HUES48 (cell line): ENCODE data around the gene MPDU1.

Source experiments
- H3K27ac ChIP-seq: one replicate; pipeline ENCODE4 v1.7.0; 2013; ENCODE audit warnings: low read depth, low read length, inconsistent platforms
- H3K27me3 ChIP-seq: 2 replicates; pipeline ENCODE4 v1.6.1; 2013; ENCODE audit warnings: mild to moderate bottlenecking, low read length; ENCODE audit not compliant: control insufficient read depth, insufficient read depth
- H3K36me3 ChIP-seq: 2 replicates; pipeline ENCODE4 v1.6.1; 2013; ENCODE audit warnings: low read length; ENCODE audit not compliant: control insufficient read depth, insufficient read depth
- H3K4me1 ChIP-seq: 2 replicates; pipeline ENCODE4 v1.6.1; 2013; ENCODE audit warnings: mild to moderate bottlenecking, low read length; ENCODE audit not compliant: control insufficient read depth, insufficient read depth
- H3K4me3 ChIP-seq: 2 replicates; pipeline ENCODE4 v1.5.1; 2013; ENCODE audit warnings: mild to moderate bottlenecking, low read depth, low read length
- H3K9ac ChIP-seq: 2 replicates; pipeline ENCODE4 v1.6.1; 2013; ENCODE audit warnings: mild to moderate bottlenecking, low read depth, low read length, moderate library complexity
- H3K9me3 ChIP-seq: 2 replicates; pipeline ENCODE4 v1.6.1; 2013; ENCODE audit warnings: low read length; ENCODE audit not compliant: control insufficient read depth, insufficient read depth

MPDU1 gene

GRCh38 chr17:7575959-7576358, 7.7 kb upstream of the MPDU1 start:
- no peaks in the 10 kb centered on the region for H3K9me3 ChIP-seq
- peak overlapping the region; percentile 98 for H3K27ac ChIP-seq
- no peak overlapping the region for H3K9ac ChIP-seq
- H3K36me3 ChIP-seq, result peaks cover 60% of the 10 kb centered on the region
- H3K4me1 ChIP-seq, result peaks cover 8% of the 10 kb centered on the region
- H3K4me3 ChIP-seq, result no peak overlapping the region
- no peaks in the 10 kb centered on the region for H3K27me3 ChIP-seq

- Histone ChIP-seq H3K27ac (peak overlapping the region; percentile 98), H3K9ac (no peak overlapping the region), H3K36me3 (peaks cover 55% of the 10 kb centered on the region), H3K27me3 (no peaks in the 10 kb centered on the region), H3K4me1 (peaks cover 8% of the 10 kb centered on the region), H3K4me3 (no peak overlapping the region), H3K9me3 (no peaks in the 10 kb centered on the region)
Observed at GRCh38 chr17:7576432-7576937, 7.2 kb upstream of the MPDU1 start.

DNA sequence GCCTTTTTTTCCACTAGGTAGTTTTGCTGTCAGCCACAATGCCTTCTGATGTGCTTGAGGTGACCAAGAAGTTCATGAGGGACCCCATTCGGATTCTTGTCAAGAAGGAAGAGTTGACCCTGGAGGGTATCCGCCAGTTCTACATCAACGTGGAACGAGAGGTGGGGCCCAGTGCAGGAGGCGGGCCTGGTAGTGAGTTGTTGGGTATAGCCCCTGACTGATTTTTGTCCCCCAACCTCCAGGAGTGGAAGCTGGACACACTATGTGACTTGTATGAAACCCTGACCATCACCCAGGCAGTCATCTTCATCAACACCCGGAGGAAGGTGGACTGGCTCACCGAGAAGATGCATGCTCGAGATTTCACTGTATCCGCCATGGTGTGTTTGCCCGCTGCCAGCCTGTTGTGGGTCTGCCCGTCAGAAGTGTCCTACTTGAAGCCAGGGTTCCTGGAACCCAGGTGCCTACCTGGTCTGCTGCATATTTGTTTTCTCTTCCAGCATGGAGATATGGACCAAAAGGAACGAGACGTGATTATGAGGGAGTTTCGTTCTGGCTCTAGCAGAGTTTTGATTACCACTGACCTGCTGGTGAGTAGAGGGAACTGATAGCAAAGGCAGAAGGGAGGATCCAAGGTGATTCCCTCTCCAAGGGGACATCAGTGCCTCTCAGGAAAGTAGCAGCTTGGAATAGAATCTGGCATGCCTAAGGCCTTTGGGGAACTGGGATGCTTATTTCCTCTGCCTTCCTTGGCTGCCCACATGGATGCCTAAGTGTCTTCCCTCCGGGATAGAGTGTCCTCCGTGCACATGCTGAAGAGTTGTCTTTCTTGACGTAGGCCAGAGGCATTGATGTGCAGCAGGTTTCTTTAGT, 6.1 kb upstream of the MPDU1 start:
- H3K9ac ChIP-seq, result no peak overlapping the region
- H3K27ac ChIP-seq, result no peak overlapping the region
- no peak overlapping the region for H3K4me3 ChIP-seq
- H3K36me3 ChIP-seq, result peaks cover 54% of the 10 kb centered on the region
- peaks cover 10% of the 10 kb centered on the region for H3K4me1 ChIP-seq
- H3K27me3 ChIP-seq, result no peaks in the 10 kb centered on the region
- H3K9me3 ChIP-seq, result no peaks in the 10 kb centered on the region

- Histone ChIP-seq H3K27ac (peak within 1 kb of the TSS; percentile 74), H3K4me1 (peaks cover 20% of the 10 kb centered on the region), H3K27me3 (no peaks in the 10 kb centered on the region), H3K9ac (no peak within 1 kb of the TSS), H3K36me3 (peaks cover 49% of the 10 kb centered on the region), H3K9me3 (no peaks in the 10 kb centered on the region), H3K4me3 (no peak within 1 kb of the TSS)
Observed at GRCh38 chr17:7579001-7579833, 4.4 kb upstream of the MPDU1 start, which contains the start of gene CD68. TSS of gene CD68 (plus strand) at chr17:7579638. CDS start at chr17:7579678, 40 bp downstream.

- H3K27ac ChIP-seq, result peak overlapping the region; percentile 74
- no peaks in the 10 kb centered on the region for H3K9me3 ChIP-seq
- H3K4me3 ChIP-seq, result no peak overlapping the region
- H3K9ac ChIP-seq, result no peak overlapping the region
- H3K4me1 ChIP-seq, result peaks cover 16% of the 10 kb centered on the region; the same call in 1 of the 2 replicates
- no peaks in the 10 kb centered on the region for H3K27me3 ChIP-seq
- peaks cover 41% of the 10 kb centered on the region for H3K36me3 ChIP-seq
Observed at GRCh38 chr17:7579834-7580603, 3.6 kb upstream of the MPDU1 start.

- H3K4me1 ChIP-seq, result peaks cover 15% of the 10 kb centered on the region; the same call in 1 of the 2 replicates
- peaks cover 37% of the 10 kb centered on the region for H3K36me3 ChIP-seq
- no peak overlapping the region for H3K4me3 ChIP-seq
- no peaks in the 10 kb centered on the region for H3K9me3 ChIP-seq
- H3K27ac ChIP-seq, result peak overlapping the region; percentile 50
- H3K27me3 ChIP-seq, result no peaks in the 10 kb centered on the region
- no peak overlapping the region for H3K9ac ChIP-seq
Observed at GRCh38 chr17:7580604-7581575, 2.8 kb upstream of the MPDU1 start.

DNA sequence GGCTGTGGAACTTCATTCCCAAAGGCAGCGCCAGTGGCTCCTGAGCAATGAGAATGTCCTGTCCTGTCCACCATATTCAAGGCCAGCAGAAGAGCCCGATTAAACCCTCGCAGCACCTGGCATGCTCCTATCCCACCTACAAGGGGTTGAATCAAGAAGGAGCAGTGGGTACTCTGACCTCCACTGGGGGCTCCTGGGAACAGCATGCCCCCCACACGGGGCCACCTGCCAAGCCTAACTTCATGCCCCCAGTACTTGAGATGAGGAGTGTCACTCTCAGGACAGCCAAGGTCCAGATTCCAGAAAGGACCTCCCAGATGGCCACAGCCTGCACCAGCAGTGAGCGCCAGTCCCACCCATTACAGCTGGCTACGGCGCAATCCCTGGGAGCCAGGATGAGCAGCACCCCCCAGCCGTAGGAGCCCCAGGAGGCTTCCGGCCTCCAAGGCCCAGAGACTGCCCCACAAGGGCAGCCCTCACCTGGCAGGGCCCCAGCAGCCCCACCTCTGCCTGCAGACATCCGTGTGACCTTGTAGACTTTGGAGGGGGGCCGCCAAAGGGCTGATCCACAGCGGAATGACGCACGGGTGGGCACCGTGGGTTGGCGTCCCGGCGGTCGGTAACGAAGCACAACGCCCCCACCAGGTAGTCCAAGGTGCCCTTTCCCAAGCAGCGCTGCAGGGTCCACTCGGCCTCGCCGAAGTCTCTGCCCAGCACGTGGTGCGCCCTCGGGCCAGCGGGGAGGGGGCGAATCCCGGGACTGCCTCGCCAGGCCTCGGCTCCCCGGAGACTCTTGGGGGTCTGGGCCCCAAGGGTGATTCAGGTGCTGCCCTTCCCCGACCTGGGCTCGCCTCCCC, 1.0 kb upstream of the MPDU1 start:
- peak overlapping the region; percentile 81 for H3K4me3 ChIP-seq
- H3K4me1 ChIP-seq, result peaks cover 15% of the 10 kb centered on the region; the same call in 1 of the 2 replicates

GRCh38 chr17:7586673-7587419, 3.2 kb downstream of the MPDU1 start:
- H3K9me3 ChIP-seq, result no peaks in the 10 kb centered on the region
- H3K4me1 ChIP-seq, result peaks cover 29% of the 10 kb centered on the region
- H3K9ac ChIP-seq, result no peak overlapping the region
- no peaks in the 10 kb centered on the region for H3K27me3 ChIP-seq
- peaks cover 28% of the 10 kb centered on the region for H3K36me3 ChIP-seq
- H3K4me3 ChIP-seq, result no peak overlapping the region
- H3K27ac ChIP-seq, result no peak overlapping the region

More for the DNA sequence above, 1.0 kb upstream of the MPDU1 start:
- Histone ChIP-seq H3K27ac (peak overlapping the region; percentile 100), H3K9me3 (no peaks in the 10 kb centered on the region), H3K27me3 (no peaks in the 10 kb centered on the region), H3K36me3 (peaks cover 30% of the 10 kb centered on the region), H3K9ac (peak overlapping the region; percentile 98)
